HepG2 (cell line): ENCODE measurements around the gene CX3CR1. TPM values are rescaled to one million over a fixed set of nuclear protein-coding genes. Genes with fewer than 3 reads are reported as not detected.

ENCODE experiments used
- ATAC-seq: fragments of 200-7000 bp; cut with Tn5 transposase; 3 replicates; pipeline ENCODE4 v1.9.1; 2020; ENCODE audit warnings: mild to moderate bottlenecking, moderate library complexity
- BruUV-seq: library from RNA; stranded (reverse); fragments of 400-500 nt; replicated peaks from 2 replicates; lab custom pipeline; 2021; lab: Mats Ljungman, UMichigan
- CTCF ChIA-PET: fragments of 300-600 bp; formaldehyde crosslinking; extraction: SDS; loops from one replicate; lab custom pipeline; 2021; ENCODE audit warnings: low total read pairs, inconsistent platforms, low intra/inter-chr PET ratio; lab: Yijun Ruan, JAX
- POLR2A ChIA-PET: fragments of 350-600 bp; sonication (Branson Sonifier 250); formaldehyde crosslinking; loops from one replicate; lab custom pipeline; 2020; ENCODE audit warnings: antibody characterized with exemption, inconsistent platforms; lab: Yijun Ruan, JAX
- DNase-seq: peaks from one replicate; pipeline ENCODE4 v3.0.0-alpha.2; 2015; ENCODE audit warnings: low spot score
- FAIRE-seq: peaks from 3 replicates; lab custom pipeline; 2011; peaks lifted over from hg19 to GRCh38; lab: Jason Lieb, UNC
- H2AFZ ChIP-seq: one replicate; pipeline ENCODE4 v1.6.1; 2011; ENCODE audit warnings: low read length, inconsistent platforms
- H3K27ac ChIP-seq: fragments of 300-600 bp; 3 replicates; pipeline ENCODE4 v1.8.0; 2011; ENCODE audit warnings: mixed run types, mild to moderate bottlenecking, mixed read lengths, low read length, inconsistent platforms; ENCODE audit not compliant: insufficient read depth; ENCODE audit errors: extremely low read length
- H3K27me3 ChIP-seq, 2 experiments: fragments of 200-600 bp in 1 of 2; 2 replicates in 1 of 2; 3 replicates in 1 of 2; pipeline versions ENCODE4 v1.6.0 to v1.8.0; 2011; ENCODE audit warnings: low read length in 2 of 2, mild to moderate bottlenecking in 2 of 2, moderate library complexity in 2 of 2, inconsistent platforms in 1 of 2; ENCODE audit not compliant: insufficient read depth in 2 of 2, control insufficient read depth in 1 of 2
- H3K36me3 ChIP-seq, 2 experiments: fragments of 200-600 bp in 1 of 2; replicated peaks in 1 of 2; 2 replicates in 1 of 2; 3 replicates in 1 of 2; pipeline versions ENCODE4 v1.5.1 to v1.8.0; 2011; ENCODE audit warnings: low read length in 2 of 2, inconsistent platforms in 1 of 2; ENCODE audit not compliant: insufficient read depth in 2 of 2, control insufficient read depth in 1 of 2
- H3K4me1 ChIP-seq: 2 replicates; pipeline ENCODE4 v1.5.1; 2012; ENCODE audit warnings: low read length, inconsistent platforms; ENCODE audit not compliant: insufficient read depth
- H3K4me2 ChIP-seq: 2 replicates; pipeline ENCODE4 v1.6.0; 2011; ENCODE audit warnings: low read depth, low read length, inconsistent platforms
- H3K4me3 ChIP-seq, 3 experiments: fragments of 200-600 bp in 1 of 3; sonication (generic), shearing (Covaris generic) in 1 of 3; replicated peaks in 1 of 3; 2 replicates each; pipeline ENCODE4 v1.5.1; 2011 to 2016; ENCODE audit warnings: low read length in 3 of 3, inconsistent platforms in 2 of 3, low read depth in 2 of 3, mild to moderate bottlenecking in 2 of 3, control low read depth in 1 of 3, mixed read lengths in 1 of 3; ENCODE audit not compliant: insufficient read depth in 1 of 3
- H3K79me2 ChIP-seq: one replicate; pipeline ENCODE4 v1.6.1; 2011; ENCODE audit warnings: low read length, inconsistent platforms; ENCODE audit not compliant: insufficient read depth
- H3K9ac ChIP-seq: 2 replicates; pipeline ENCODE4 v1.6.0; 2011; ENCODE audit warnings: mild to moderate bottlenecking, low read depth, low read length, inconsistent platforms; ENCODE audit not compliant: insufficient read depth
- H3K9me3 ChIP-seq: 2 replicates; pipeline ENCODE4 v1.5.1; 2012; ENCODE audit warnings: mild to moderate bottlenecking, low read length
- H4K20me1 ChIP-seq: 2 replicates; pipeline ENCODE4 v1.6.0; 2011; ENCODE audit warnings: inconsistent platforms, mild to moderate bottlenecking, low read length, moderate library complexity; ENCODE audit not compliant: insufficient read depth
- BRD4 ChIP-seq: sonication (generic); formaldehyde crosslinking; IDR thresholded peaks from 2 replicates; pipeline ENCODE4 v1.4.0; 2020; ENCODE audit warnings: missing genetic modification reagents
- CHD2 ChIP-seq: IDR thresholded peaks from 2 replicates; pipeline ENCODE4 v1.6.1; 2011; ENCODE audit warnings: low read depth, low read length, improper control_type of control experiment
- FOXK1 ChIP-seq: sonication (generic); formaldehyde crosslinking; IDR thresholded peaks from 2 replicates; pipeline ENCODE4 v1.4.0; 2020; ENCODE audit warnings: low read depth, missing genetic modification reagents, borderline replicate concordance
- GATAD1 ChIP-seq: IDR thresholded peaks from 2 replicates; pipeline ENCODE4 v1.6.1; 2016; ENCODE audit warnings: missing genetic modification reagents, missing compliant biosample characterization
- MNT ChIP-seq: fragments of 450-650 bp; IDR thresholded peaks from 2 replicates; pipeline ENCODE4 v1.6.1; 2016
- NFRKB ChIP-seq: fragments of 450-650 bp; IDR thresholded peaks from 2 replicates; pipeline ENCODE4 v1.6.1; 2017
- NR2F1 ChIP-seq, 2 experiments: fragments of 450-650 bp in 1 of 2; formaldehyde crosslinking in 1 of 2; IDR thresholded peaks; 2 replicates each; pipeline versions ENCODE4 v1.5.0 to v1.6.1; 2016 to 2020; ENCODE audit warnings: mild to moderate bottlenecking in 1 of 2, missing compliant biosample characterization in 1 of 2, missing genetic modification reagents in 1 of 2, moderate library complexity in 1 of 2
- PAF1 ChIP-seq: IDR thresholded peaks from 2 replicates; pipeline ENCODE4 v1.6.1; 2016; ENCODE audit warnings: missing genetic modification reagents, missing compliant biosample characterization
- SP2 ChIP-seq: sonication (generic); formaldehyde crosslinking; IDR thresholded peaks from 2 replicates; pipeline ENCODE4 v1.5.1; 2020; ENCODE audit warnings: mild to moderate bottlenecking, missing genetic modification reagents
- STAG1 ChIP-seq: sonication (generic); formaldehyde crosslinking; IDR thresholded peaks from 2 replicates; pipeline ENCODE4 v1.4.0; 2020; ENCODE audit warnings: missing genetic modification reagents
- WIZ ChIP-seq: sonication (generic); formaldehyde crosslinking; IDR thresholded peaks from 2 replicates; pipeline ENCODE4 v1.5.1; 2020; ENCODE audit warnings: mild to moderate bottlenecking, missing genetic modification reagents
- ZNF333 ChIP-seq: sonication (generic); formaldehyde crosslinking; IDR thresholded peaks from 2 replicates; pipeline ENCODE4 v1.4.0; 2020; ENCODE audit warnings: mild to moderate bottlenecking, missing genetic modification reagents, borderline replicate concordance
- ZNF446 ChIP-seq: sonication (generic); formaldehyde crosslinking; IDR thresholded peaks from 2 replicates; pipeline ENCODE4 v1.5.0; 2020; ENCODE audit warnings: mild to moderate bottlenecking, missing genetic modification reagents
- ZNF770 ChIP-seq: sonication (generic); formaldehyde crosslinking; IDR thresholded peaks from 2 replicates; pipeline ENCODE4 v1.5.0; 2020; ENCODE audit warnings: mild to moderate bottlenecking, missing genetic modification reagents
- WGBS: methylation state at CpG from one replicate; pipeline ENCODE4 v1.1.6; 2017; ENCODE audit warnings: low lambda C conversion rate; 5-methylcytosine and 5-hydroxymethylcytosine counted together
- in situ Hi-C: cut with HindIII; loops from 2 replicates; pipeline ENCODE4 v1.10.0; 2017; ENCODE audit warnings: low pct_unique_long_range_greater_than_20kb; ENCODE audit not compliant: extremely low pct_ligation_motif_present
- intact Hi-C: fragments of 100-400 bp; cut with micrococcal nuclease; formaldehyde crosslinking; loops from one replicate; pipeline ENCODE4 v1.10.0; 2022; ENCODE audit not compliant: unreplicated experiment
- polyA plus RNA-seq, 8 experiments: library from polyadenylated mRNA; depleted of rRNA in 3 of 8; stranded (reverse) in 7 of 8; unstranded in 1 of 8; fragments of >200 nt; fragmentation: Illumina TruSeq in 4 of 8; extraction: Trizol in 4 of 8; gene quantifications; 2 replicates each; pipeline versions ENCODE4 v1.2.1 to v1.2.3, GENCODE V29; 2011 to 2016; ENCODE audit warnings: low read depth in 4 of 8, missing spikeins in 1 of 8, mixed read lengths in 1 of 8; ENCODE audit not compliant: insufficient read depth in 1 of 8
- total RNA-seq, 5 experiments: library from RNA; depleted of rRNA; stranded (reverse); fragments of >200 nt; fragmentation: Illumina TruSeq; extraction: Trizol; gene quantifications; 2 replicates each; pipeline ENCODE4 v1.2.3, GENCODE V29; 2016; ENCODE audit warnings: low read depth in 1 of 5
- TF ChIP-seq, protein P1 (sequence below): sonication (generic); formaldehyde crosslinking; IDR thresholded peaks from 2 replicates; pipeline ENCODE4 v1.5.0; 2020; ENCODE audit warnings: mild to moderate bottlenecking, low read depth, missing genetic modification reagents, borderline replicate concordance

CX3CR1 gene
- total and polyA plus RNA-seq, 2 of the 13 experiments (the other 11 are each of a cell fraction or from before 2014, with no cell fraction given) = not detected

- no peak for TF ChIP-seq MNT
- TF ChIP-seq, all 625 proteins: peak for 0
Observed at GRCh38 chr3:39280571-39280970, 735 bp upstream of the CX3CR1 start (continued).

DNA sequence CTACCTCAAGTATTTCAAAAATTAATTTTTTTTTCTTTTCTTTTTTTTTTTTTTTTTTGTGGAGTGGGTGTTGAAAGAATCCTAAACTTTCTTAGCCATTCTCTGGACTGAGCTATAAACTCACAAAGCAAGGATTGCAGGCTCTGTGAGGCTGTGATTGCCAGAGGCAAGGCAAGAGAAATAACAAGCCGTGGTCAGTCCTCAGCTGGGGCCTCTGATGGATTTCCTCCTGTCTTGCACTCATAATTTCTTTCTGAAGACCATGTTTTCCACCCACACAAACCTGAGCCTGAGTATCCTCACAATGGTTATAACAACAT, 1.3 kb downstream of the CX3CR1 start:
- no peak overlapping the region for H3K9ac ChIP-seq
- FAIRE-seq (no peak), DNase-seq (no peak), ATAC-seq (no peak)
- H3K9me3 ChIP-seq = no peaks in the 10 kb centered on the region
- BruUV-seq = no TSS peak
- in situ Hi-C loops (no loop called here), intact Hi-C loops (no loop called here)
- H2AFZ ChIP-seq = no peak overlapping the region
- H3K79me2 ChIP-seq = no peaks in the 10 kb centered on the region
- 5% methylated on average over 1 of the region's 1 CpG for WGBS
- H4K20me1 ChIP-seq = no peaks in the 10 kb centered on the region
- no peak overlapping the region for H3K4me3 ChIP-seq
- TF ChIP-seq, protein P1, sequence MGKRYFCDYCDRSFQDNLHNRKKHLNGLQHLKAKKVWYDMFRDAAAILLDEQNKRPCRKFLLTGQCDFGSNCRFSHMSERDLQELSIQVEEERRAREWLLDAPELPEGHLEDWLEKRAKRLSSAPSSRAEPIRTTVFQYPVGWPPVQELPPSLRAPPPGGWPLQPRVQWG (CRISPR knock-in tag) = no peak
- TF ChIP-seq PAF1 (CRISPR knock-in tag) (no peak), ZNF446 (no peak), NR2F1 (CRISPR knock-in tag; IDR thresholded peaks at IDR 0.05) (no peak), FOXK1 (CRISPR knock-in tag) (no peak), WIZ (CRISPR knock-in tag) (no peak), GATAD1 (CRISPR knock-in tag) (no peak), SP2 (CRISPR knock-in tag) (no peak), STAG1 (no peak), ZNF333 (no peak), NFRKB (no peak), ZNF770 (CRISPR knock-in tag) (no peak), BRD4 (CRISPR knock-in tag) (no peak), CHD2 (no peak)
- H3K4me1 ChIP-seq = no peaks in the 10 kb centered on the region
- H3K27me3 ChIP-seq = peaks cover 0 to 13% of the 10 kb centered on the region in 2 experiments; a peak in 4 of 5 replicates
- H3K36me3 ChIP-seq = no peaks in the 10 kb centered on the region
- POLR2A ChIA-PET = no interaction called here
- no peak overlapping the region for H3K4me2 ChIP-seq
- CTCF ChIA-PET = no interaction called here
- H3K27ac ChIP-seq = no peak overlapping the region
